ENCODE measurements around the gene TTLL8. TPM values are rescaled to one million over a fixed set of nuclear protein-coding genes. Genes with fewer than 3 reads are reported as not detected.

TTLL8 gene
- total and polyA plus RNA-seq, 5 donors, result not detected

DNA sequence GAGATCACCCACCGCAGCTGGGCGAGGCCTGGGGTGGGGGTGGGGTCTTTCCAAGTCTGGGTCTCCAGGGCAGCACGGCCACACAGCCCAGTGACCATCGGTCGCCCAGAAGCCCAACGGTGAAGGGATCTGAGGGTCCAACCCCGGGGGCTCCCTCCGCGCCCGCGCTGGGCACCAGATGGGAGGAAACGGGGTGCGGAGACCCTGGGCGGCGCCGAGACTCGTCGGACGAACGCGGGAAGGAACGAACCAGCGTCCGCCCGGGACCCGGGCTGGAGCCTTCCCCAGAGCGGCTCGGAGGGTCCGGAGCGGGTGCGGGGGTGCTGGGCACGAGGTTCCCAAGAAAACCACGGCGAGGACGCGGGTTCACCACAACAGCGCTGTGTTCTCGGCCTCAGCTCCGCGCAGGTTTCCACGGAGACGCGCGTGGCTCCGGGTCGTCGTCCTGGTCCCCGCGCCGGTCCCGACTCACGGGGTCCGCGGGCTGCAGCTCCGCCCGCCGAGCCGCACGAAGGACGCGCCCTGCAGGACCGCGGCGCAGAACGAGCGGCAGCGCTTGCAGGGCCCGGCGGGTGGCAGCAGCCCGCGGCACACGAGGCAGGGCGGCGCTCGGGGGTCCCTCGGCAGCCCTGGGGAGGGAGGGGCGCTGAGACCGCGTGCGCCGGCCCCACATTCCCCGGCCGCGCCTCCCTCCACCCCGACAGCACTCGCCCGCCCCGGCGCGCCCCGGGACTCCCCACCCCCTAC is 43.3 kb downstream of the TTLL8 start:
- H3K4me3 ChIP-seq (ENCODE audit: low read length), result no peak overlapping the region
- ATAC-seq, result no peak
- peak in 1 of 3 donors; percentile 43 for DNase-seq
- H3K27me3 ChIP-seq (ENCODE audit: control insufficient read depth, insufficient read depth), result no peaks in the 10 kb centered on the region
- intact Hi-C loops (cut with DNase I), result no loop called here
- WGBS, result 2% methylated on average over 90 of the region's 91 CpGs
- no peaks in the 10 kb centered on the region for H3K9me3 ChIP-seq (ENCODE audit: control insufficient read depth, low read length)
- no peak overlapping the region for H3K27ac ChIP-seq (ENCODE audit: low read length)
- H3K4me1 ChIP-seq (ENCODE audit: control insufficient read depth, insufficient read depth, low read length), result no peaks in the 10 kb centered on the region

GRCh38 chr22:50014053-50014501 is 44.0 kb downstream of the TTLL8 start:
- WGBS, result 56% methylated on average over 16 of the region's 16 CpGs
- H3K27me3 ChIP-seq (ENCODE audit: control insufficient read depth, insufficient read depth), result no peaks in the 10 kb centered on the region
- H3K27ac ChIP-seq (ENCODE audit: low read length), result no peak overlapping the region
- H3K9me3 ChIP-seq (ENCODE audit: control insufficient read depth, low read length), result no peaks in the 10 kb centered on the region
- DNase-seq, result peak in 1 of 3 donors; percentile 25
- intact Hi-C loops (cut with DNase I), result no loop called here
- no peak for ATAC-seq
- no peak overlapping the region for H3K4me3 ChIP-seq (ENCODE audit: low read length)
- H3K4me1 ChIP-seq (ENCODE audit: control insufficient read depth, insufficient read depth, low read length), result no peaks in the 10 kb centered on the region

- no peaks in the 10 kb centered on the region for H3K9me3 ChIP-seq (ENCODE audit: control insufficient read depth, low read length)
- no peak within 1 kb of the TSS for H3K27ac ChIP-seq (ENCODE audit: low read length)
- peak in 1 of 3 donors; percentile 59 for DNase-seq
- no peak within 1 kb of the TSS for H3K4me3 ChIP-seq (ENCODE audit: low read length)
- H3K4me1 ChIP-seq (ENCODE audit: control insufficient read depth, insufficient read depth, low read length), result no peaks in the 10 kb centered on the region
- no peak for ATAC-seq
- 56% methylated on average over 29 of the region's 29 CpGs for WGBS
- no peaks in the 10 kb centered on the region for H3K27me3 ChIP-seq (ENCODE audit: control insufficient read depth, insufficient read depth)
- intact Hi-C loops (cut with DNase I), result no loop called here
These were observed 45.6 kb downstream of the TTLL8 start, which contains the start of gene IL17REL for GRCh38 chr22:50012211-50013181. Gene IL17REL, minus strand, starts transcription at chr22:50012765. Its CDS starts 119 bp downstream, at chr22:50012646.

DNA sequence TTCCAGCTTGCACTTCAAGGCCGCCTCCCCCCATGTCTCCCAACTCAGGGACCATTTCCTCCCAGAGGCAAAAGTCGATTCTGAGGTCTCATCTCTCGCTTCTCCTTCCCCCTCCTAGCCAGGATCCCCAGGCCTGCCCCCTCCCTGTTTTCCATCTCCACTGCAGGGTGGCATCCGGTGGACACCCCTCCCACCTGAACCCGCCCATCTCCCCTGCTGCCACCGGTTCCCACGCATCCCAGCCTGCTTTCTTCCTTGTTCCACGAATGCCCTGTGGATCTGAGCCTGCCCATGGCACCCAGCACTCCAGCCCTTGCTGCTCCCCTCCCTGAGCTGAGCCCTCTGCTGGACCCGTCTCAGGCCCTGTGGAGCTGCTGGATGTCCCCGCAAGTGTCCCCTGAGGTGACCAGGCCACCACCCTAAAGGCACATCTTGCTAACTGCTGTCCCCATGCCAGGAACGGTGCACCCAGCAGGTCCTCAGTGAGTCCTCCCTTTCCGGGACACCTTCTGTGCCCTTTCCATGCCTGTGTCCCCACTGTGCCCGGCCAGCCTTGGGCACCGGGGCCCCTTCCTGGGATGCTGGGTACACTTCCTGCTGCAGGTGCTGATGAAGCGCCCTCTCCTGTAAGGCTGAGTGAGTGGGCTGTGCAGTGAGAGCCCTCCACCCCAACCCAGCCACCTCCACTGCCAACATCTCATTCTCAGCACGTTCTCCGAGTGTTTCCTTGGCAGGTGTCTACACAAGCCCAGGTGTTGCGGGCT is 46.5 kb downstream of the TTLL8 start:
- Histone ChIP-seq H3K4me1 (ENCODE audit: control insufficient read depth, insufficient read depth, low read length) (no peaks in the 10 kb centered on the region), H3K4me3 (ENCODE audit: low read length) (no peak overlapping the region), H3K27ac (ENCODE audit: low read length) (no peak overlapping the region), H3K27me3 (ENCODE audit: control insufficient read depth, insufficient read depth) (no peaks in the 10 kb centered on the region), H3K9me3 (ENCODE audit: control insufficient read depth, low read length) (no peaks in the 10 kb centered on the region)
- intact Hi-C loops (cut with DNase I), result no loop called here
- DNase-seq, result peak in 1 of 3 donors; percentile 20
- 47% methylated on average over 18 of the region's 18 CpGs for WGBS
- ATAC-seq, result no peak

DNA sequence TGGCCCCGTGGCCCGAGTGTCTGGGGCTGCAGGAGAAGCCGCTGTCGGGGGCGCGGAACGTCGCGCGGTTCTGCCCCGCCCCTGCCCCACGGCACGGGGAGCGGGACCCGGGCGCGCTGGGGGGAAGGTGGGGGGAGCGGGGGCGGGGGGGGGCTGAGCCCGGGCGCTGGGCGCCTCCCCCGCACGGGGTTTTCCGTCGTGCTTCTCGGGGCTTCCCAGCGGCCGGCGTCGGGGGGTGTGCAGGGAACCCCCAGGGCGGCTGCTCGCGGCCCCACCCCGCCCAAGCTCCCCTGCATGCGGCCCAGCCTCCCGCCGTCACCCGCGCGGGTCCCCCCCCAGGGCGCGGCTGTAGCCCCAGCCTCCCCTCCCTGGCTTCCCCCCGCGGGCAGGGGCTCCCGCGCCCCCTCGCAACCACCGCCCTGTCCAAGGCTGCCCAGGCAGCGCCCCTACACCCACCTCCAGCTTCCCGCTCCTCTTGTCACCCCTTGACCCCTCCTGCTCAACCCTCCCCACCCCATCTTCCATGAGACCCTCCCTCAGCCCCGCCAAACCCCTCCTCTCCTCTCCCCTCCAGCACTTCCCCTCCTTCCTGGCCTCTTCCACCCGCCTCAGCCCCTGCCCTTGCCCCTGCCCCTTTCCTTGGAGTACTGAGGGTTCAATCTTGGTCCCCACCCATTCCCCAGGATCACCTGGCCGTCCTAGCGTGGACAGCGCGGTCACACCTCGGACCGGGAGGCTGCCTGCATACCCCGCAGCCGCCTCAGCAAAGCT is 47.2 kb downstream of the TTLL8 start:
- Histone ChIP-seq H3K9me3 (ENCODE audit: control insufficient read depth, low read length) (no peaks in the 10 kb centered on the region), H3K4me3 (ENCODE audit: low read length) (no peak overlapping the region), H3K27me3 (ENCODE audit: control insufficient read depth, insufficient read depth) (no peaks in the 10 kb centered on the region), H3K4me1 (ENCODE audit: control insufficient read depth, insufficient read depth, low read length) (no peaks in the 10 kb centered on the region), H3K27ac (ENCODE audit: low read length) (no peak overlapping the region)
- peak in 1 of 3 donors; percentile 33 for DNase-seq
- intact Hi-C loops (cut with DNase I), result no loop called here
- 5% methylated on average over 60 of the region's 61 CpGs for WGBS
- ATAC-seq, result no peak

DNA sequence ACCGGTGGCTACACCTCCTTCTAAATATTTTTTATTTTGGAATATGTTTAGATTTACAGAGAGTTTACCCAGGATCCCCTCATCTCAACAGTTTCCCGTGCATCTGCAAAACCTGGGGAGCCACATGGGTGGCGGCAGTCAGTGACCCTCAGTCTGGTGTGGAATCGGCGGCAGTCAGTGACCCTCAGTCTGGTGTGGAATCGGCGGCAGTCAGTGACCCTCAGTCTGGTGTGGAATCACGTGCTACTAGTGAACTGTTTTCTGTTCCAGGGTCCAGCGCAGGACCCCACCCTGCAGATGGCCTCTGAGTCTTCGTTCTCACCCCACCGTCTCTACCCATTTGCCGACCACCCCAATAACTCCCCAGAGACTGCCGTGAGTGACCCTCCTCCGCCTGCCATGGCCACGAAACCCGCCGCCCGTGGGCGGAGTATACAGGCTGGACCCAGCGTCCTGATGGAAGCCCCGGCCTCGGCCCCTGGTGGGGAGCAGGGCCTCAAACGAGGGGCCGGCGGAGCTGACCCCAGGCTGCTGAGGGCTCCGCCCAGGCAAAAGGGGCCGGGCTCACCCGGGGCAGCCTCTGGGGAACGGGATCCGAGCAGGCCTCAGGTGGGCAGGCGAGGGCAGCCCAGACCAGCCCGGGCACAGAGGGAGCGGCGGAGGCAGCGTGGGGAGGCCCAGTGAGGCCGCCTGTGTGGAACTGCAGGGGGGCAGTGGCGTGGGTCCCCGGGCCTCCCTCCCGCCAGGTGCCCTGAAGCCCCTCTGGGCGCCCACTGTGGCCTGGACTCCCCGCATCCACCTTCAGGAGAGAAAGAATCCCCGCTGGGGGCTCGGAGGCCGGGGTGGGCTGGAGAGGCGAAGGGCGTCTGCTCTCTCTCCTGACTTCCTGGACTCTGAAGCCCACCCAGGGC is 48.1 kb downstream of the TTLL8 start:
- ATAC-seq (no peak), DNase-seq (peak in 1 of 3 donors; percentile 59)
- WGBS, result 69% methylated on average over 46 of the region's 46 CpGs
- Histone ChIP-seq H3K9me3 (ENCODE audit: control insufficient read depth, low read length) (no peaks in the 10 kb centered on the region), H3K4me3 (ENCODE audit: low read length) (no peak overlapping the region), H3K4me1 (ENCODE audit: control insufficient read depth, insufficient read depth, low read length) (no peaks in the 10 kb centered on the region), H3K27ac (ENCODE audit: low read length) (no peak overlapping the region), H3K27me3 (ENCODE audit: control insufficient read depth, insufficient read depth) (no peaks in the 10 kb centered on the region)
- intact Hi-C loops (cut with DNase I), result no loop called here

- ATAC-seq (no peak), DNase-seq (peak in 1 of 3 donors; percentile 48)
- H3K4me3 ChIP-seq (ENCODE audit: low read length), result no peak overlapping the region
- H3K4me1 ChIP-seq (ENCODE audit: control insufficient read depth, insufficient read depth, low read length), result no peaks in the 10 kb centered on the region
- intact Hi-C loops (cut with DNase I), result no loop called here
- 92% methylated on average over 16 of the region's 16 CpGs for WGBS
- H3K27me3 ChIP-seq (ENCODE audit: control insufficient read depth, insufficient read depth), result no peaks in the 10 kb centered on the region
- H3K27ac ChIP-seq (ENCODE audit: low read length), result no peak overlapping the region
- no peaks in the 10 kb centered on the region for H3K9me3 ChIP-seq (ENCODE audit: control insufficient read depth, low read length)
These were observed 48.8 kb downstream of the TTLL8 start for GRCh38 chr22:50009251-50009650.

DNA sequence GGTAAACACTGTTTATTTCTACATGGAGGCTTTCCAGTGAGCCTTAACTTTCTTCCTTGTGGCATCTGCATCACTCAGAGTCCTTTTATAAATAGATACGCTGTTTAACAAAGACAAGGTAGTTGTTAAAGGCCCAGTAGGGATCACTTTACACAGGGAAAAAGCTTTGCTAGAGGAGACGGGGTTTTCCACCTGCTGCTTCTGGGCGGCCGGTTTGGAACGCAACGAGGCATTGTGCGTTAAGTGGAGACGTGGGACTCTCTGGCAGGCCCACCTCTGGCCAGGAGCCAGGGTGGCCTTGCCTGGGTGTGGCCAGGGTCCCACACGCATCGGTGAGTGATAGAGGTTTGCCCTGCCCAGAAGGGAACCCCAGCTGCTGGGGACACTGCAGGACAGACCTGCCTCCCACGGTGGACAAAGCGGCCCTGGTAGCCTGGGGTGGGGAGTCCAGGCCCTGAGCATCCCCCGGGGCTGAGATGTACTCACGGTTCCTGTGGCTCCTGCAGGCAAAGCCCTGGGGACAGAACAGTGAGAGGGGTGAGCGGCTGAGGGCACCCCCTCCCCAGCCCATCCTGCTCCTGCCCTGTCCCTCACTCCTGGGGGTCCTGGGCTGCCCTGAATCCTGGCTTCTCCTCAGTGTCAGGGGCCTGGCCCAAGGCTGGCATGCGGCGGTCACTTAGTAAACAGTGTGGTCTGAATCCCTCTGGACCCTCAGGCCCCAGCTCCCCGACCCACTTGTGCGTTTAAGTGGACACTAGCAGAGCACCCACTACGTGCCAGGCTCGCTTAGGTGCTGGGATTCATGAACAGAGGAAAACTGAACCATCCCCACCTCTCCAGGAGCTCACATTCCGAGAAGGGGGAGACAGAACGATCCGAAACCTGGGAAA is 49.7 kb downstream of the TTLL8 start:
- no peaks in the 10 kb centered on the region for H3K27me3 ChIP-seq (ENCODE audit: control insufficient read depth, insufficient read depth)
- ATAC-seq, result no peak
- 77% methylated on average over 24 of the region's 24 CpGs for WGBS
- intact Hi-C loops (cut with DNase I), result no loop called here
- no peaks in the 10 kb centered on the region for H3K9me3 ChIP-seq (ENCODE audit: control insufficient read depth, low read length)
- no peak overlapping the region for H3K27ac ChIP-seq (ENCODE audit: low read length)
- peak in 1 of 3 donors; percentile 54 for DNase-seq
- H3K4me1 ChIP-seq (ENCODE audit: control insufficient read depth, insufficient read depth, low read length), result no peaks in the 10 kb centered on the region
- no peak overlapping the region for H3K4me3 ChIP-seq (ENCODE audit: low read length)

DNA sequence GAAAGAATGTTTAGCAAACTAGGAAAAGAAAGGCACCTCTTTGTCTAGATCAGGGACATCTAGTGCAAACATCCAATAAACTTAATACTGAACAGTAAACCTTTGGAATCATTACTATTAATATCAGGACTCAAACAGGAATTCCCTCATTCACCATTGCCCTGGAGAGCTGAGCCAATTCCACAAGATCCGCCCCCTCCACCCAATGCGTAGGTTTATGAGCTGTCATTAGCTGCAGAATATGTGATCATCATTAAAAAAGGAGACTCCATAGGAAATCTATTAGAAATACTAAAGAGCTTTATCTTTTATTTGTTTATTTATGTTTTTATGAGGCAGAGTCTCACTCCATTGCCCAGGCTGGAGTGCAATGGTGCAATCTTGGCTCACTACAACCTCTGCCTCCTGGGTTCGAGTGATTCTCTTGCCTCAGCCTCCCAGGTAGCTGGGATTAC is 51.0 kb downstream of the TTLL8 start:
- DNase-seq (no peak), ATAC-seq (no peak)
- Histone ChIP-seq H3K27ac (ENCODE audit: low read length) (no peak overlapping the region), H3K27me3 (ENCODE audit: control insufficient read depth, insufficient read depth) (no peaks in the 10 kb centered on the region), H3K4me3 (ENCODE audit: low read length) (no peak overlapping the region), H3K4me1 (ENCODE audit: control insufficient read depth, insufficient read depth, low read length) (no peaks in the 10 kb centered on the region), H3K9me3 (ENCODE audit: control insufficient read depth, low read length) (no peaks in the 10 kb centered on the region)
- WGBS, result 89% methylated on average over 3 of the region's 3 CpGs
- intact Hi-C loops (cut with DNase I), result no loop called here

All from right cardiac atrium (tissue), 5 donors.